ENCODE measurements around the gene TNK2. TPM values are rescaled to one million over a fixed set of nuclear protein-coding genes. Genes with fewer than 3 reads are reported as not detected.
"Not testable (repeated sequence)": the region's sequence is repeated elsewhere in the genome, so short reads cannot be mapped to it uniquely, and the experiment has no call there.

The TNK2 gene
- total and polyA plus RNA-seq, 2 of the 8 experiments (the other 6 are each of a cell fraction or from before 2014, with no cell fraction given): 10.4 to 33.9 TPM

- H2BK5ac ChIP-seq (ENCODE audit: low read depth, low read length); H3K27ac ChIP-seq (ENCODE audit: low read depth, low read length); H3K36me3 ChIP-seq (ENCODE audit: control insufficient read depth in 2 of 4, insufficient read depth in 4 of 4, low read length in 3 of 4); H3K4me3 ChIP-seq (ENCODE audit: extremely low read depth in 1 of 4, insufficient read depth in 2 of 4, low read depth in 3 of 4, low read length in 4 of 4); H3K23me2 ChIP-seq (ENCODE audit: low read depth, low read length); H2BK120ac ChIP-seq (replicated peaks; ENCODE audit: low read depth, low read length); H3K4me2 ChIP-seq (ENCODE audit: insufficient read depth in 1 of 2, low read depth in 2 of 2, low read length in 2 of 2); H2BK20ac ChIP-seq (ENCODE audit: low read length); H4K91ac ChIP-seq (replicated peaks; ENCODE audit: insufficient read length, low read length); H2BK15ac ChIP-seq (ENCODE audit: low read length); H3K18ac ChIP-seq (ENCODE audit: extremely low read depth, low read length); H4K8ac ChIP-seq (ENCODE audit: extremely low read depth, insufficient read depth, low read length); DNase-seq (ENCODE audit: low read depth in 1 of 2, low spot score in 2 of 2); H3K23ac ChIP-seq (ENCODE audit: insufficient read length); H3K14ac ChIP-seq (ENCODE audit: insufficient read length); H3K79me1 ChIP-seq (ENCODE audit: low read depth, low read length); H3K4me1 ChIP-seq (replicated peaks in 1 of 4; ENCODE audit: control insufficient read depth in 3 of 4, insufficient read depth in 4 of 4, low read length in 3 of 4); H3K9ac ChIP-seq (replicated peaks in 1 of 4; ENCODE audit: extremely low read depth in 1 of 4, low read depth in 3 of 4, low read length in 3 of 4); H3K56ac ChIP-seq (replicated peaks; ENCODE audit: insufficient read length, low read depth, low read length); H2BK12ac ChIP-seq (ENCODE audit: low read depth, low read length); H3K79me2 ChIP-seq (ENCODE audit: control insufficient read depth in 1 of 2, insufficient read depth in 2 of 2, low read length in 2 of 2); POLR2A ChIA-PET (ENCODE audit: partially characterized antibody); H3K27me3 ChIP-seq (replicated peaks in 1 of 4; ENCODE audit: control insufficient read depth in 3 of 4, extremely low read depth in 1 of 4, insufficient read depth in 3 of 4, low read length in 3 of 4); FAIRE-seq; H2AK5ac ChIP-seq (ENCODE audit: low read depth, low read length); H4K5ac ChIP-seq (ENCODE audit: insufficient read length, low read depth, low read length); H2AFZ ChIP-seq (ENCODE audit: low read length); H3K4ac ChIP-seq (replicated peaks; ENCODE audit: insufficient read length, low read depth, low read length); H4K20me1 ChIP-seq (replicated peaks in 1 of 2; ENCODE audit: control insufficient read depth in 1 of 2, insufficient read depth in 2 of 2, low read length in 2 of 2): not testable (repeated sequence)
- CTCF ChIA-PET (ENCODE audit: partially characterized antibody): interaction anchor here (0.8 to 1.6 kb wide), 6 partner anchors 18 to 804 kb away, joined by 3 to 13 read pairs (median 4); no protein-coding TSS in a partner anchor
- 88% methylated on average over 26 of the region's 30 CpGs; no CpG with 5 or more reads in 1 of the 2 experiments for WGBS, 2 experiments (ENCODE audit: extremely low coverage in 1 of 2, insufficient coverage in 1 of 2, insufficient read length in 1 of 2, insufficient replicate concordance in 2 of 2, low coverage in 1 of 2, low lambda C conversion rate in 2 of 2, missing lambda C conversion rate in 1 of 2)
- peaks cover 17 to 18% of the 10 kb centered on the region in 2 experiments; a peak in 3 of 4 replicates for H3K9me3 ChIP-seq (ENCODE audit: insufficient read depth in 2 of 2, low read depth in 1 of 2, low read length in 1 of 2)
Measured at GRCh38 chr3:195939526-195940470, 31.4 kb upstream of the TNK2 start.
